ENCODE results near the gene TSPO.
"Not testable (repeated sequence)": the region's sequence is repeated elsewhere in the genome, so short reads cannot be mapped to it uniquely, and the experiment has no call there.

The TSPO gene

DNA sequence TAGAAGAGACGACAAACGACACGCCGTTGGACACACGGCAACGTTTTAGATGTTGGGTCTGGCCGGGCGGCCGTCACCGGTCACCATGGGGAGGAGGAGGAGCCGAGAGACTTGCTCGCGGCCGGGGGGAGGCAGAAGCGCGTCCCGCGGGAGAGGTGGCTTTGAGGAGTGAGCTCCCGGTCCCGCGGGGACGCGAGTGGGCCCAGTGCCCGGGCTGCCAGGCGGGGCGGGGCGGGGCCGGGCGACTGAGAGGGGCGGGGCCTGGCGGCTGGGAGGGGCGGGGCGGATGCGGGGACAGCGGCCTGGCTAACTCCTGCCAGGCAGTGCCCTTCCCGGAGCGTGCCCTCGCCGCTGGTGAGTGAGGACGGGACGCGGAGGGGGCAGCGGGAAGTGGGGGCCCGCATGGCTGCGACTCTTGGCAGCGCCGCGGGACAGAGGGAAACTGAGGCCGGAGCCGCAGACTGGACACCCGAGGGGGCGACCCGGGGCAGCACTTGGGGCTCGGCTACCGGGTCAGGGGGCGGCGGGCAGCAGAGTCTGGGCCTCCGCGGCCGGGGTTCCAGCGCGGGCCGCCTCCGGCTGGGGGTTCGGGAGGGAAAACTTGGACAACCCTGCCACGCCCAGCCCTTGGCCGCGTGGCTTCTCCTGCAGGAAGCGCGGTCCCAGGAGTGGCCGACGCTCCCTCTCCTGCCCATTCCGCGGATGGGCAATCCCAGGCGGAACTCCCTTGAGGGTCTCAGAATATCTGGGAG is at the start of gene TSPO:
TSS of gene TSPO (plus strand) at position 309 of the 752 bp plus-strand sequence. CDS start 7,680 bp downstream, outside the sequence.
- in situ Hi-C loops (cut with MboI; ENCODE audit: low sequenced_read_pairs): no loop called here

DNA sequence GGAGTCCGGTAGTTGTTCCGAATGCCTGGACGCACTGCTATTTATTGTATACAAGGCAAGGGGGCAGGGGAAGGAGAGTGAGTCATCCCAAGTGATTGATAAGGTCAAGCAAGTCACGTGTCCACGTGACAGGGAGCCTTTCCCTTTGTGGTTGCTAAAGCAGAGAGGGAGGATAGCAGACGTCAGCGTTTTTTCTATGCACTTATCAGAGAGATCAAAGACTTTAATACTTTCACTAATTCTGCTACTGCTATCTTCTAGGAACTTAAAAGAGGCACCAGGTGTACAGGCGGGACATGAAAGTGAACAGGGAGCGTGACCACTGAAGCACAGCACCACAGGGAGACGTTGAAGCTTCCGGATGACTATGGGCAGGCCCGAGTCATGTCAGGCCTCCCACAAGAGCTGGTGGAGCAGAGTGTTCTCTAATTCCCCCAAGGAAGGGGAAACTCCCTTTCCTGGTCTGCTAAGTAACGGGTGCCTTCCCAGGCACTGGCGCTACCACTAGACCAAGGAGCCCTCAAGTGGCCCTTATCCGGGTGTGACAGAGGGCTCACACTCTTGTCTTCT is 47.2 kb upstream of the TSPO start:
- in situ Hi-C loops (cut with MboI; ENCODE audit: low sequenced_read_pairs): not testable (repeated sequence)

DNA sequence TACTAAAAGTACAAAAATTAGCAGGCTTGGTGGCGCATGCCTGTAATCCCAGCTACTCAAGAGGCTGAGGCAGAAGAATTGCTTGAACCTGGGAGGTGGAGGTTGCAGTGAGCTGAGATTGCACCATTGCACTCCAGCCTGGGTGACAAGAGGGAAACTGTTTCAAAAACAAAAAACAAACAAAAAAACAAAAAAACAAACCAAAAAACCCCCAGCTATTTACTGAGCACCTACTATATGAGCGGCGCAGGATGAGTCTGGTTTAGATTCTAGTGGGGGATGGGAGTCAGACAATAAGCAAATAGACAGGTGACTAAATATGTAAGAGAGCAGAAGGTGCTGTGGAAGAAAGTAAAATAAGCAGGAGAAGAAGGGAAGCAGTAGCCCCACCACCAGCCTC is 46.4 kb upstream of the TSPO start:
- in situ Hi-C loops (cut with MboI; ENCODE audit: low sequenced_read_pairs): not testable (repeated sequence)

DNA sequence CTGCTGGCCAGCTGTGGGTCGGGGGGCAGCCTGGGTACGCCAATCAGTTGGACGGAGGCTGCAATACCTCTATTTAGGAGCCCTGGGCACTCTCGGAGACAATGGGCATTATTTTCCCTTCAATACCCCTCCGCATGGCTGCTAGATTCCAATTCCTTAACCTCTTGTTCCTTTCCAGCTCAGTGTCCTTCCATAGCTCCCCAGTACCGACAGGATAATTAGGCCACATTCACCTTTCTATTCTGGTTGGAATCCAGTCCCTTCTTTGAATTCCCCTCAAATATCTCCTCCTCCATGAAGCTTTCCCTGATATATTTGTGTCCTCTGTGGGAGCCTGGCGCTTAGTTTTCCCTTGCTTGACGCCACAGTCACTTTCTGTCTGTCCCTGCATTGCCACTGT is 45.1 kb upstream of the TSPO start:
- in situ Hi-C loops (cut with MboI; ENCODE audit: low sequenced_read_pairs): no loop called here

DNA sequence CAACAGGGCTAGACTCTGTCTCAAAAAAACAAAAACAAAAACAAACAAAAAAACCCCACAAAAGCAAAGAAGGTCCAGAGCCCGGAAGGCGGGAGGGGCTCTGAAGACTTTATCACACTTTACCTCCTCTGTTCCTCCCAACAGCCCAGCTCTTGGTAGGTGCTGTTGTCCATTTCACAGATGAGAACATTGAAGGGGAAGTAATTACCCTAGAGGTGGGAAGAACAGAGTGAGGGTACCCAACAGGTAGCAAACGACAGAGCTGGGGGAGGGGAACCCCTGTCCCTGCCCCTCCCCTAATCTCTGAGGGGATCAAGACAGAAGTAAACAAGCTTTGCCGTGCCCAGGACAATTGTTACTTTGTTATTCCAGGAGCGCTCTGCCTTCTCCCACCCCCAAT is 41.8 kb upstream of the TSPO start:
- in situ Hi-C loops (cut with MboI; ENCODE audit: low sequenced_read_pairs): no loop called here

DNA sequence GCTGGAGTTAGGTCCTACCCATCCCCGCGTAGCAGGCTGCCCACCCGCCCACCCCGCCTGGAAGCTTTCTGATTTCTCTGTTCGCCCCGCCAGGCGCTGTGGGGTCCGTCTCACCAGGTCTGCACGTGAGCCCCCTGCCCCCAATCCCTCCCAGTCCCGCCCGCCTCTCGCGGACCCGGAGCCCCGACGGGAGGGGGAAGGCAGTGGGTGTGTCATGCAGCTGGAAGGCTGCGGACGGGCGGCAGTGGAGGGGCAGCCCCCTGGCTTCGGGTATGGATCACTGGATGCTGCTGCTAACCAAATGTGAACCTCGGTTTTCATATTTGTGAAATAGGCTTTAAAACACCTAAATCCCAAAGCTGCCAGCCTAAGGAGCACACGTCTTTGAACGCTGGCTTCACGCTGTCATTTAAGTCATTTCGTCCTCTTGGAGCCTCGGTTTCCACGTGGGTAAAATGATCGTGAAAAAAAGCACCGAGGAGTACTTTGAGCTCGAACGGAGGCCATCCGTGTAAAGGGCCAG is 41.4 kb upstream of the TSPO start:
- in situ Hi-C loops (cut with MboI; ENCODE audit: low sequenced_read_pairs): no loop called here

DNA sequence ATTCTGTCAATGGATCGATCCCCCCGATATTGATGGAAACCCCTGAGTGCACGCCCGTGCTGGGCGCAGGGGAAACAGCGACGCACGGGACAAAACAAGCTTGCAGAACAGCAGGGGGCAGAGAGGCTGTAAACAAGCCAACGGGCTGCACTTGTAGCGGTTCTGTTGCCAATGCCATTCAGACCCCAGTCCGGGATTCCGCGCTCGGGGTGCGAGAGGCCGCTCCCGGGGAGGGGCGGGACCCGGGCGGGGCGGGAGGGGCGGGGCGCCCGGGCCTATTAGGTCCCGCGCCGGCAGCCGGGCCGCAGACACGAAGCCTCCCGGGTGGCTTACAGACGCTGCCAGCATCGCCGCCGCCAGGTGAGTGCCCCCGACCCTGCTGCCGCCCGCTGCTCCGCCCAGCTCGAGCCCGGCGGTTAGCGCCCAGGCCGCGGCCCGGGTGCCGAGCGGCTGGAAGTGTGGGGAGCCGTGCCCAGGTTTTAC is 40.9 kb upstream of the TSPO start, which contains the start of gene BIK:
TSS of gene BIK (plus strand) at position 307 of the 483 bp plus-strand sequence. CDS start 13,273 bp downstream, outside the sequence.
- in situ Hi-C loops (cut with MboI; ENCODE audit: low sequenced_read_pairs): no loop called here

DNA sequence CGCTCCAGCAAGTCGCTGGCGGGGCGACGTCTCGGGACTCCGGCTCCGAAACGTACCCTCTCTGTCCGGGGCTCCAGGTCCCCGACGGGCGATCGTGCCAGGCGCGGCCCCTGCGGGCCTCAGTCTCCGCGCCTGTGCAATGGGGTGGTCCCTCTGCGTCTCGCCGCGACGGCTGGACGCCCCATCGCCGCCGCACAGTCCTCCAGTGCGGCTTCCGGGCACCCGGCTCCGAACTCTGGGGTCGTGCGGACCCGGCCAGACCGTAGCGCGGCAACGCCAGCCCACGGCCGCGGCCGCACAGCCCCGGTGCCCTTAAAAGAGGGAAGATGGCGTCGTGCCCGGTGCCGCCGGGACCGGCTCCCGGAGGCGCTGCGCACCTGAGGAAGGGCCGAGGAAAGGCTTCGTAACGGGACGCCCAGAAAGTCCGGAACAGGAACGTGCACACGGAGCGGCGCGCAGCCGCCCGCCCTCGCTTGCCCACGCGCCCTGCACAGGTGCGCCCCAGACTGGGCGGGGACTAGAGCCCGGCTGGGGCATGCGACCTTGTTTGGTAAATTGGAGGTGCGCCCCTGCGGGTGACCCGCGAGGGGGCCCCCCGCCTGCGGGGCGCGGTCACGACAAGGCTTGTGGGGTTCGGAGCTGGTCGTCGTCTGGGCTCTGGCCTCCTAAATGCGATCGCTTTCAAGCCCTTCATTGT is 40.3 kb upstream of the TSPO start:
- in situ Hi-C loops (cut with MboI; ENCODE audit: low sequenced_read_pairs): no loop called here

DNA sequence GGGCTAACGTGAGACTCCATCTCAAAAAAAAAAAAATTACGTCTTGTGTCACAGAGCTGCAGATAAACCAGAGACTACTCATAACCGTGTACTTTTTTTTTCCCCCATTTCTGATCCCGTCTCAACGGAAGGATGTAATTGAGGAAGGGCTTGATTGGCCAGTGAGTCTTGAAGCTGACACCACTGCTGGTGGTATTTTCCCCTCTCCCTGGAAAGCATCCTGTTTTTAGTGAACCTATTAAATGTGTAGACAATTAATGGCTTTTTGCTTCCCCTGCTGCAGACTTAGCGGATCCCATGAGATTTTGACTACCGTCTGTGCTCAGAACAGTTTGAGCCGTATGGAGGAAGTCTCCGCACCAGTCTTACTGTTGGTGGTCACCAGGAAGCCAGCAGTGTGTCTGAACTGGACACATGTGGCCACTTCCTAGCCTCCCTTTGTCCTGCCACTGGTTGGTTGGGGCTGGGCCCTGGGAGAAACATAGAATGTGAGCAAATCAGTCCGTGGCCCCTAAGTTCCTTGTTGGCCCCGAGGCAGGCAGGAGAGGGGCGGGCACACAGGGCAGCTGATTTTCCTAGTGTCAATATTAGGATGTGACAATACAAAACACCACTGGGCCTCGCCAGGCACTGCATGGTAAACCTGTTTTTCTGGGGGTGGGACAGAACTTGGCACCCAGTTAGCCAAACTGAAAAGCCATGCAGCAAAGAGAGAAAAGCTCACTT is 37.7 kb upstream of the TSPO start:
- in situ Hi-C loops (cut with MboI; ENCODE audit: low sequenced_read_pairs): no loop called here

DNA sequence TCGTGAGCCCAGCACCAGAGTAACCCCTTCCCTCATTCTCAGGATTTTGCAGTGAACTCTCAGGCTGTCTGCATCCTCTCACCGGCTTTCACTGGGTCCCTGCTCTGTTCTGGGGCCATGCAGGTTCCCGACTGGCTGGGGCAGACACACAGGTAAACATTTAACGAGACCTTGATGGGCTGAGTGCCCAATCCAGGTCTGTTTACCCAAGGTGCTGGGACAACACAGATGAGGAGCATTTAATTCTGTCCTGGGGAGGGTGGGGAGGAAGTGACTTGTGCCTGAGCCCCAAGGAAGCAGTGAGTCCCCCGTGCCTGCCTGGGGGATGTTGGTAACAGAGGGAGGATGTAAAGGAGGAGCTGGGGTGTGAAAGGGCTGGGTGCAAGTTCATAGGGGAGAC is 36.4 kb upstream of the TSPO start:
- in situ Hi-C loops (cut with MboI; ENCODE audit: low sequenced_read_pairs): no loop called here

DNA sequence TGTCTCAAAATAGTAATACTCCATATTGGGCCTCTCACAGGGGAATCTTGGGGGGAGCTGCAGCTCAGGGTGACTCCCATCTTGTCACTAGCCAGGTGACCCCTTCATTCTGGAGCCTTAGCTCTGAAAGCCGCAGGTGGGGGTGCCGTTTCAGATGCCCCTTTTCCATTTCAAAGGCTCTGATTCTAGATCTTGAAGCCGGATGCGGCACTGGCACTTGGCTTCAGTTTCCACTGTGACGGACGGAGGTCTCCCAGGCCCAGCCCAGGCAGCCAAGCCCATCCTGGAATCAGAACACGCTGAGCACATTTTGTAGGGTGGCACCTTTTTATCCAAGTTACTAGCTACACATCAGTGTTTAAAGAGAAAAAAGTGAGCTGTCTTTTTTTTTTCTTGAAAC is 34.4 kb upstream of the TSPO start:
- in situ Hi-C loops (cut with MboI; ENCODE audit: low sequenced_read_pairs): no loop called here

DNA sequence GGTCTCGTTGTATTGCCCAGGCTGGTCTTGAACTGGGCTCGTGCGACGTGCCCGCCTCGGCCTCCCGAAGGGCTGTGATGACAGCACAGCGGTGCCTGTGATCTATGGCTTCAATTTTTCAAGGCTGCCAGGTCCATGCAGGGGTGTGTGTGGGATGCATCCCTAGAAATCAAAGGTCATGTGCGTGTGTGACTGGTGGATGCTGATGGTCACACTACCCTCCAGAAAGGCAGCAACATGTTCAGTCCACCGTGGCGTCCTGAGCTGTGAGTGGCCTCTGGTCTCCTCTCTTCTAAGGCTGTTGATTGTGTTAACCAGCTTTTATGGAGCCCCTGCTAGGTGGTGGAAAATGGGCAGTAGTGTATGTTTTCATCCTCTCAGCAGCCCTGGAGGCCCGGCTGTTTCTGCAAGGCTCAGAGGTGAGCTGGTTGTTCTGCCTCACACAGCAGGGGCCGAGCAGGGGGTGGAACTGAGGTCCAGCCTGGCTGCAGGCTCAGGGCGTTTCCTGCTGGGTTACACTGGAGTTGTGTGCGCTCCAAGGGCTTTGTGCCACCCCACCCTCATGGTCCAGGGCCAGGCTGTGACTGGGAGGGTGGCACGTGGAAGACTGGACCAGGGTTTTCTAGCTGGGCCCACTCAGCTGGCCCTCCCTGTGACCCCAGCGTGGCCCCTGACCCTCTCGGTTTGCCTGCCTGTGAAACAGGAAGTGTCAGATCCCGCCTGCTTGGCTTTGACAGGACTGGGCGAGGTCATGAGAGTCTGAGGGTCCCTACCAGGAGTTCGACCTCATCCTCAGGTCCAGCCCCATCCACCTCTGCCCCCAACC is 33.1 kb upstream of the TSPO start:
- in situ Hi-C loops (cut with MboI; ENCODE audit: low sequenced_read_pairs): no loop called here

DNA sequence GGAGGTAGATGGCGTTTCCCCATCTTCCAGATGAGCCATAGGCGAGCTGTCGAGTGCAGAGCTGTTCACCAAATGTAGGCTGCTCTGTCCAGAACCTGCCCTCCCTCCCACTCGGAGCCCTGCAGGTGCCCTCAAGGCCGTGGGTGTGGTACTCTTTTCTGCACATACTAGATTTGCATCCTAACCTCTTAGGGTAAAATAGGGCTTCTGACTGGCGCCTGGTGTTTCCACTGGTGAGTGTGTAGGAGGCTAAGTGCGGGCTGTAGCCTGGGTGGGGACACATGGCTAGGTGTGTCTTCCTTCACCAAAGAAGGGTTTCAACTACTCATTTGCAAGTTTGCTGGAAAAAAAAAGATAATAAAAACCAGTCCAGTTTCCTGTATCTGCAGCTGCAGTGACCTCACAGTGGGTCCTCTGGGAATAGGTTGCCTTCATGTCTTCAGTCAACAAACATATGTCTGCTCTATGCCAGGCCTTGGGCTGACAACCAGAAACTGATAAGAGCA is 32.4 kb upstream of the TSPO start:
- in situ Hi-C loops (cut with MboI; ENCODE audit: low sequenced_read_pairs): no loop called here

DNA sequence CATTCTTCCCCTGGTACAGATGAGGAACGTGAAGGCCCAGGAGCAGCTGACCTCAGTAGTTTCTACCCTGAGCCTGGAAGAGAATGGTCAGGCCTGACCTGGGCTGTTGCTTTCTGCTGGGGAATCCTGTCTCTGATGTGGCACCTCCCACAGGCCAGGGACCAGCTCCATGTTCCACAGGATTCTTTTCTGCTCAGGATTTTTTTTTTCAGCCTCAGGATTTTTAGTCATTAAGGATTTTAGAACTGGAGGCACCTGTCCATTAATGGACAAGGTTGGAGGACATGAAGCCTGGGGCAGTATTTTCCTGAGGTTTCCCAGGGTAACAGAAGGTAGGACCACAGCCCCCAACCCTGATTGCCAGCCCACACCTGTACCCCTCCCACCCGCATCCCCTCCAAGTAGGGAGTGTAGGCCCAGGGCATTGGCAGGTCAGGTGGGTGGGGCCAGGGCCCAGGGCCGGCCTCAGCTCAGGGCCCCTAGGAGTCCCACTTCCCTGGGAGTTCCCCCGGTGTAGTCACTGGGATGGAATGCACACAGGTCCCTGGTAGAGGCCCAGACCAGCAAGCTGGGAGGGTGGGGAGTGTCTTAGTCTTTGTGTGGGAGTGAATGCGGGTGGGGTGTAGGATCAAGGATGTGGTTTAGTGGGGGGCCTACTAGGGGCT is 24.7 kb upstream of the TSPO start:
- in situ Hi-C loops (cut with MboI; ENCODE audit: low sequenced_read_pairs): no loop called here

DNA sequence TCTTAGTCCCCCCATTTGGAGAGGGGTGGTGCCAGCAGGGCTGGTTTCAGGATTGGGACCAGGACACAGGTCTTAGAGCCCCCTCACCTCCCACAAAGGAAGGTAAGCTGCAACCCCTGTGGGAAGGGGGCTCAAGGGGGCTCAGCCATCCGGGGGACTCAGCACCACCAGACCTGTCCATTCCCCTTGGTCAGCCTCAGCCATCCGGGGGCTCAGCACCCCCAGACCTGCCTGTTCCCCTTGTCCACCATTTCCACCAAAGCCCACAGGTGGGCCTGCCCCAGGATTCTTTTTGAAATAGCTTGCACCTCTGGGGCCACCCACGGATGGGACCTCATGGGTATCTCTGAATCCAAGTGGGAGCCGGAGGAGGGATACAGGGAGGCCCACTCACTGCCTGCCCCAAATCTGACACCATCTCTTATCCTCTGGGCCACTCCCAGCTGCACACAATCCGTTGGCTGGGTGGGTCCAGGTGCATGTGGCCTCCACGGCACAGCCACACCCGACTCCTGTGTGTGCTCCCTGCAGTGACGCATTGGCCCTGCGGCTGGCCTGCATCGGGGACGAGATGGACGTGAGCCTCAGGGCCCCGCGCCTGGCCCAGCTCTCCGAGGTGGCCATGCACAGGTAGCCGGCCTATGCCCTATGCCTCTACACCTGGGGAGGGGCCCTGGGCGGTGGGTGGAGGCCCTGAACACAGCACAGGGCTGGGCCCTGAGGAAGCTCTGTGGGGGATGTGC is 24.0 kb upstream of the TSPO start:
- in situ Hi-C loops (cut with MboI; ENCODE audit: low sequenced_read_pairs): no loop called here

DNA sequence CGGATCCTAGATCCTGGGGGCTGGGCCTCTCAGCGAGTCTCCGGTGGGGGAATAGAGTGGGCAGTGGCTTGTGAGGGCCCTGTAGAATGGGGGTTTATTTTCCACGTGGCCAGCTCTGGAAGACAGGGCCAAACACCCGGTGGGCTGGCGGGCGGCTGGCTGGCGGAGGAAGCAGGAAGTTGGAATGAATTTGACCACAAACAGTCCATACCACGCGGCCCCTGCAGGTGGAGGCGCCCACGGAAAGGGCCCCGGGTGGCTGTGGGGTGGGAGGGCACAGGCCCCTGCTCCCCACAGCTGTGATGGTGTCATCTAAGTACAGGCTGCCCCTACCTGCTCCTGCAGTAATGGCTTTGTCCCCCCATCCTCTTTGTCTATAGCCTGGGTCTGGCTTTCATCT is 23.2 kb upstream of the TSPO start:
- in situ Hi-C loops (cut with MboI; ENCODE audit: low sequenced_read_pairs): no loop called here

DNA sequence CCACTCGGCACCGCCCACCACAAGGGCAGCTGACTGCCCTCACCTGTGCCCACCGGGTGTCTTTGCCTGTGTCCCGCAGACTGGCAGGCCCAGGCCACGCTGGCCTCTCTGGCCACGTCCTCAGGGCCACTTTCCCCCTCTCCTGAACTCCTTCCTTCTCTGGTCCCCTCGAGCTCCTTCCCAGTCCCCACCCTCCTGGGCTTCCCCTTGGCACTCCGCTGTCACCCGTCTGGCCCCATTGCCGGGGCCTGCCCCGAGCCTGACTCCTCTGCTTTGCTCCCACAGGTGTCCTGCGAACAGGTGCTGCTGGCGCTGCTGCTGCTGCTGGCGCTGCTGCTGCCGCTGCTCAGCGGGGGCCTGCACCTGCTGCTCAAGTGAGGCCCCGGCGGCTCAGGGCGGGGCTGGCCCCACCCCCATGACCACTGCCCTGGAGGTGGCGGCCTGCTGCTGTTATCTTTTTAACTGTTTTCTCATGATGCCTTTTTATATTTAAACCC is 22.4 kb upstream of the TSPO start:
- in situ Hi-C loops (cut with MboI; ENCODE audit: low sequenced_read_pairs): no loop called here
